K562 (cell line): ENCODE measurements around the gene NEURL4. TPM values are rescaled to one million over a fixed set of nuclear protein-coding genes. Genes with fewer than 3 reads are reported as not detected.
A peak's percentile ranks its signal among the peaks of the same experiment; 100 is the strongest.

Source experiments
- ATAC-seq: fragments of 200-7000 bp; cut with Tn5 transposase; 3 replicates; pipeline ENCODE4 v1.9.1; 2020; ENCODE audit warnings: moderate library complexity
- BruUV-seq: library from RNA; stranded (reverse); fragments of 400-500 nt; replicated peaks from 2 replicates; lab custom pipeline; 2021; lab: Mats Ljungman, UMichigan
- CTCF ChIA-PET: fragments of 300-600 bp; formaldehyde crosslinking; extraction: SDS; loops from one replicate; lab custom pipeline; 2021; ENCODE audit warnings: low intra/inter-chr PET ratio; lab: Yijun Ruan, JAX
- POLR2A ChIA-PET: fragments of 300-600, 350-650 bp; sonication (Branson Sonifier 250); formaldehyde crosslinking; extraction: SDS; loops from one replicate; lab custom pipeline; 2021; ENCODE audit warnings: antibody characterized with exemption, inconsistent platforms; lab: Yijun Ruan, JAX
- DNase-seq, 4 experiments: peaks; one replicate each; pipeline versions ENCODE4 v3.0.0 to v3.0.0-alpha.2; 2011 to 2018; ENCODE audit warnings: low spot score in 3 of 4, mixed read lengths in 3 of 4; ENCODE audit errors: extremely low read depth in 1 of 4
- FAIRE-seq: peaks from 2 replicates; lab custom pipeline; 2011; peaks lifted over from hg19 to GRCh38; lab: Jason Lieb, UNC
- H2AFZ ChIP-seq: 2 replicates; pipeline ENCODE4 v1.6.0; 2011; ENCODE audit warnings: low read depth, low read length, control low read depth, inconsistent platforms
- H3K27ac ChIP-seq: fragments of 200-600 bp; 3 replicates; pipeline ENCODE4 v1.8.0; 2011; ENCODE audit warnings: low read depth, mild to moderate bottlenecking, control low read depth, inconsistent platforms, low read length, moderate library complexity, mixed read lengths; ENCODE audit errors: extremely low read depth
- H3K27me3 ChIP-seq, 2 experiments: fragments of 300-600 bp in 1 of 2; 2 replicates in 1 of 2; 3 replicates in 1 of 2; pipeline versions ENCODE4 v1.6.0 to v1.8.0; 2011; ENCODE audit warnings: inconsistent platforms in 2 of 2, low read length in 2 of 2, mild to moderate bottlenecking in 1 of 2, mixed read lengths in 1 of 2, moderate library complexity in 1 of 2; ENCODE audit not compliant: control insufficient read depth in 2 of 2, insufficient read depth in 2 of 2
- H3K36me3 ChIP-seq: fragments of 300-600 bp; 3 replicates; pipeline ENCODE4 v1.8.0; 2011; ENCODE audit warnings: mild to moderate bottlenecking, low read length, inconsistent platforms; ENCODE audit not compliant: control insufficient read depth, insufficient read depth
- H3K4me1 ChIP-seq, 2 experiments: fragments of 200-600 bp in 1 of 2; replicated peaks in 1 of 2; 2 replicates in 1 of 2; 3 replicates in 1 of 2; pipeline versions ENCODE4 v1.5.1 to v1.8.0; 2011; ENCODE audit warnings: inconsistent platforms in 2 of 2, low read length in 2 of 2, mild to moderate bottlenecking in 1 of 2, mixed read lengths in 1 of 2, moderate library complexity in 1 of 2; ENCODE audit not compliant: control insufficient read depth in 2 of 2, insufficient read depth in 2 of 2
- H3K4me2 ChIP-seq: 2 replicates; pipeline ENCODE4 v1.6.1; 2011; ENCODE audit warnings: low read length, control low read depth, inconsistent platforms, mixed read lengths; ENCODE audit not compliant: insufficient read depth
- H3K4me3 ChIP-seq: fragments of 200-600 bp; sonication (generic), shearing (Covaris generic); 2 replicates; pipeline ENCODE4 v1.5.1; 2016; ENCODE audit warnings: control low read depth, inconsistent platforms
- H3K79me2 ChIP-seq: fragments of 200-600 bp; 3 replicates; pipeline ENCODE4 v1.8.0; 2011; ENCODE audit warnings: low read length, inconsistent platforms; ENCODE audit not compliant: control insufficient read depth, insufficient read depth
- H3K9ac ChIP-seq, 2 experiments: 2 replicates each; pipeline versions ENCODE4 v1.6.0 to v1.6.1; 2011; ENCODE audit warnings: low read depth in 2 of 2, low read length in 2 of 2, control low read depth in 1 of 2, inconsistent platforms in 1 of 2, mild to moderate bottlenecking in 1 of 2, mixed read lengths in 1 of 2; ENCODE audit not compliant: insufficient read depth in 1 of 2
- H3K9me1 ChIP-seq: one replicate; pipeline ENCODE4 v1.6.0; 2011; ENCODE audit warnings: inconsistent platforms, mild to moderate bottlenecking, low read length, moderate library complexity; ENCODE audit not compliant: control insufficient read depth, insufficient read depth
- H3K9me3 ChIP-seq: replicated peaks from 2 replicates; pipeline ENCODE4 v1.5.1; 2011; ENCODE audit warnings: low read depth, low read length, inconsistent platforms; ENCODE audit not compliant: control insufficient read depth, insufficient read depth
- H4K20me1 ChIP-seq: replicated peaks from 2 replicates; pipeline ENCODE4 v1.6.1; 2011; ENCODE audit warnings: low read length, inconsistent platforms, mixed read lengths; ENCODE audit not compliant: control insufficient read depth, insufficient read depth
- C11orf30 ChIP-seq: fragments of 450-650 bp; IDR thresholded peaks from 2 replicates; pipeline ENCODE4 v1.6.1; 2016; ENCODE audit warnings: low read depth, mild to moderate bottlenecking
- CBFA2T3 ChIP-seq: fragments of 450-650 bp; IDR thresholded peaks from 2 replicates; pipeline ENCODE4 v1.6.1; 2017
- CC2D1A ChIP-seq: fragments of 450-650 bp; IDR thresholded peaks from 2 replicates; pipeline ENCODE4 v1.6.1; 2017; ENCODE audit warnings: mild to moderate bottlenecking
- EP300 ChIP-seq: IDR thresholded peaks from 2 replicates; pipeline ENCODE4 v1.6.1; 2012; ENCODE audit warnings: low read length, improper control_type of control experiment
- FOXA3 ChIP-seq, 2 experiments: fragments of 450-650 bp in 1 of 2; sonication (generic) in 1 of 2; formaldehyde crosslinking; IDR thresholded peaks in 1 of 2; conservative IDR thresholded peaks in 1 of 2; 2 replicates each; pipeline versions ENCODE4 v1.4.0 to v1.8.0; 2020 to 2022; ENCODE audit warnings: mild to moderate bottlenecking in 2 of 2, missing genetic modification reagents in 1 of 2
- L3MBTL2 ChIP-seq: fragments of 450-650 bp; IDR thresholded peaks from 2 replicates; pipeline ENCODE4 v1.6.1; 2016; ENCODE audit warnings: mild to moderate bottlenecking, moderate library complexity
- MAFF ChIP-seq: IDR thresholded peaks from 2 replicates; pipeline ENCODE4 v1.6.1; 2012; ENCODE audit warnings: low read length, improper control_type of control experiment
- SMAD1 ChIP-seq: fragments of 150-350 bp; IDR thresholded peaks from 2 replicates; pipeline ENCODE4 v1.6.1; 2014; ENCODE audit warnings: low read length, low read depth; ENCODE audit not compliant: partially characterized antibody
- SMARCC2 ChIP-seq: fragments of 450-650 bp; IDR thresholded peaks from 2 replicates; pipeline ENCODE4 v1.6.1; 2017; ENCODE audit warnings: antibody characterized with exemption, moderate library complexity, mild to moderate bottlenecking, low read depth
- SUPT5H ChIP-seq: fragments of 450-650 bp; IDR thresholded peaks from 2 replicates; pipeline ENCODE4 v1.6.1; 2016
- TAF9B ChIP-seq: fragments of 450-650 bp; IDR thresholded peaks from 2 replicates; pipeline ENCODE4 v1.6.1; 2018; ENCODE audit warnings: mild to moderate bottlenecking; ENCODE audit not compliant: partially characterized antibody
- TOE1 ChIP-seq, 2 experiments: fragments of 450-650 bp in 1 of 2; sonication (generic) in 1 of 2; formaldehyde crosslinking in 1 of 2; IDR thresholded peaks; 2 replicates each; pipeline versions ENCODE4 v1.7.1 to v1.8.0; 2016 to 2022; ENCODE audit warnings: borderline replicate concordance in 2 of 2, mild to moderate bottlenecking in 2 of 2, antibody characterized with exemption in 1 of 2, inconsistent platforms in 1 of 2, low read depth in 1 of 2, missing genetic modification reagents in 1 of 2, moderate library complexity in 1 of 2
- ZBTB8A ChIP-seq: fragments of 450-650 bp; IDR thresholded peaks from 2 replicates; pipeline ENCODE4 v1.6.1; 2018; ENCODE audit warnings: mild to moderate bottlenecking, moderate library complexity; ENCODE audit not compliant: partially characterized antibody
- ZC3H8 ChIP-seq: fragments of 450-650 bp; IDR thresholded peaks from 2 replicates; pipeline ENCODE4 v1.6.1; 2017
- ZFX ChIP-seq: sonication (generic); formaldehyde crosslinking; IDR thresholded peaks from 2 replicates; pipeline ENCODE4 v1.8.0; 2022; ENCODE audit warnings: mild to moderate bottlenecking, missing genetic modification reagents, moderate library complexity
- ZNF232 ChIP-seq: sonication (generic); formaldehyde crosslinking; IDR thresholded peaks from 2 replicates; pipeline ENCODE4 v1.8.0; 2022; ENCODE audit warnings: mild to moderate bottlenecking, missing genetic modification reagents
- WGBS: fragments of 100-300 bp; shearing (Covaris generic); methylation state at CpG from one replicate; pipeline ENCODE4 v1.1.6; 2016; ENCODE audit warnings: low coverage, mixed read lengths; ENCODE audit not compliant: insufficient coverage; ENCODE audit errors: missing lambda C conversion rate; 5-methylcytosine and 5-hydroxymethylcytosine counted together
- in situ Hi-C: fragments of 300-500 bp; cut with MboI; formaldehyde crosslinking; loops from 4 replicates; pipeline ENCODE4 v1.15.0; 2018; ENCODE audit warnings: inconsistent platforms, mixed read lengths
- intact Hi-C: fragments of 100-400 bp; cut with micrococcal nuclease; formaldehyde crosslinking; loops from 2 replicates; pipeline ENCODE4 v1.14.2; 2022
- polyA plus RNA-seq, 8 experiments: library from polyadenylated mRNA; depleted of rRNA in 4 of 8; stranded (reverse) in 5 of 8; unstranded in 3 of 8; fragments of >200 nt; fragmentation: Nextera tagmentation in 2 of 8; fragmentation: Illumina TruSeq in 1 of 8; extraction: Ambion mirVana in 2 of 8; extraction: Trizol in 1 of 8; gene quantifications; 2 replicates each; pipeline versions ENCODE4 v1.2.1 to v1.2.3, GENCODE V29; 2011 to 2014; ENCODE audit warnings: inconsistent platforms in 1 of 8, missing spikeins in 1 of 8
- total RNA-seq, 7 experiments: library from RNA; depleted of rRNA in 6 of 7; stranded (reverse); fragments of >200 nt in 6 of 7; fragmentation: Illumina TruSeq in 2 of 7; extraction: Trizol in 2 of 7; gene quantifications; 2 replicates each; pipeline versions ENCODE4 v1.2.1 to v1.2.3, GENCODE V29; 2011 to 2021; ENCODE audit warnings: low replicate concordance in 1 of 7
- TF ChIP-seq, protein P1 (sequence below): IDR thresholded peaks from 2 replicates; pipeline ENCODE4 v1.6.1; 2011; ENCODE audit warnings: borderline replicate concordance, low read depth, mild to moderate bottlenecking, moderate library complexity, low read length; ENCODE audit not compliant: insufficient read depth, poor library complexity, severe bottlenecking
- TF ChIP-seq, protein P2 (sequence below), 2 experiments: fragments of 450-650 bp; IDR thresholded peaks; 2 replicates each; pipeline ENCODE4 v1.6.1; 2016
- TF ChIP-seq, protein P3 (sequence below): sonication (generic); formaldehyde crosslinking; IDR thresholded peaks from 2 replicates; pipeline ENCODE4 v1.8.0; 2022; ENCODE audit warnings: missing genetic modification reagents, mild to moderate bottlenecking, moderate library complexity, borderline replicate concordance

The NEURL4 gene
- total and polyA plus RNA-seq, 9 of the 15 experiments (the other 6 are each of a cell fraction or from before 2014, with no cell fraction given): 0.08 to 37.4 (median 11.5) TPM

DNA sequence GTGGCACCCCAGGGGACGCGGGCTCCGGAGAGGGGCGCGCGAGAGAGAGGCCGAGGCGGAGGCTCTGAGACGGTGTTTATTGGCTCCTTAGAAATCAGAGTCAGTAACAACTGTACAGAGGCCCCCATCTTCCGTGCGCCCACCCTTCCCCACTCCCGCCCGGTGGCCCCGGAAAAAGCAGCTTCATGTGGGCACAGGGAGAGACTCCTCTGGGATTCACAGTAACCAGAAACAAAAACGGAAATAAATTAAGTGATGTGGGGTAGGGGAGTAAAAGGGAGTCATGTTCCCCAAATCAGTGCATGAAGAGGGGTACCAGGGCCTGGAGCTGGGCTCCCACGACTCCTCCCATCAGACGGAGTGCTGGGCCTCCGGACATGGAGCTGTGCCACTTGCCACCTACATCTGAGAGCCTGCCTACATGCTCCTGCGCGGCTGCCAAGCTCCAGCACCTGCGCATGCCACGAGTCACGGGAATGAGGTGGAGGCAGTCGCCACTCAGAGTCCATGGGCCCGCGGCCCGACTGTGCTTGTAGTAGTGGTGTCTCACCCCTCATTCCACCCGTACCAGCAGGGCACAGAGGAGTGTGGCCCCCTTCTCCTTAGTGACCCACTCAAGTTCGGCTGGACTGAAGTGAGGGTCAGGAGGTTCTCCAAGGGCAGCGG is 13.4 kb downstream of the NEURL4 start:
- whole genome bisulfite sequencing: 61% methylated on average over 12 of the region's 30 CpGs
- Histone ChIP-seq H3K36me3 (peaks cover 71% of the 10 kb centered on the region), H3K27me3 (no peaks in the 10 kb centered on the region), H3K4me1 (peaks cover 6 to 26% of the 10 kb centered on the region in 2 experiments), H3K9ac (peak overlapping the region; percentile 67 to 94), H3K79me2 (peaks cover 21% of the 10 kb centered on the region), H3K4me2 (peak overlapping the region; percentile 86), H4K20me1 (peaks cover 15% of the 10 kb centered on the region), H3K4me3 (peak overlapping the region; percentile 93), H3K9me3 (no peaks in the 10 kb centered on the region), H3K9me1 (peaks cover 3% of the 10 kb centered on the region), H2AFZ (peak overlapping the region; percentile 74; the same call in 1 of the 2 replicates), H3K27ac (peak overlapping the region; percentile 75; the same call in 2 of the 3 replicates)
- intact Hi-C loops: no loop called here
- POLR2A ChIA-PET: interaction anchor here (0.8 kb wide), 1 partner anchor 14 kb away, joined by 9 read pairs; the partner anchor contains the start of gene NEURL4
- DNase-seq (no peak), ATAC-seq (peak; percentile 8), FAIRE-seq (no peak)
- CTCF ChIA-PET: no interaction called here
- in situ Hi-C loops: no loop called here
- no TSS peak for BruUV-seq
- TF ChIP-seq, protein P1, sequence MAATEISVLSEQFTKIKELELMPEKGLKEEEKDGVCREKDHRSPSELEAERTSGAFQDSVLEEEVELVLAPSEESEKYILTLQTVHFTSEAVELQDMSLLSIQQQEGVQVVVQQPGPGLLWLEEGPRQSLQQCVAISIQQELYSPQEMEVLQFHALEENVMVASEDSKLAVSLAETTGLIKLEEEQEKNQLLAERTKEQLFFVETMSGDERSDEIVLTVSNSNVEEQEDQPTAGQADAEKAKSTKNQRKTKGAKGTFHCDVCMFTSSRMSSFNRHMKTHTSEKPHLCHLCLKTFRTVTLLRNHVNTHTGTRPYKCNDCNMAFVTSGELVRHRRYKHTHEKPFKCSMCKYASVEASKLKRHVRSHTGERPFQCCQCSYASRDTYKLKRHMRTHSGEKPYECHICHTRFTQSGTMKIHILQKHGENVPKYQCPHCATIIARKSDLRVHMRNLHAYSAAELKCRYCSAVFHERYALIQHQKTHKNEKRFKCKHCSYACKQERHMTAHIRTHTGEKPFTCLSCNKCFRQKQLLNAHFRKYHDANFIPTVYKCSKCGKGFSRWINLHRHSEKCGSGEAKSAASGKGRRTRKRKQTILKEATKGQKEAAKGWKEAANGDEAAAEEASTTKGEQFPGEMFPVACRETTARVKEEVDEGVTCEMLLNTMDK: no peak
- TF ChIP-seq, protein P2, sequence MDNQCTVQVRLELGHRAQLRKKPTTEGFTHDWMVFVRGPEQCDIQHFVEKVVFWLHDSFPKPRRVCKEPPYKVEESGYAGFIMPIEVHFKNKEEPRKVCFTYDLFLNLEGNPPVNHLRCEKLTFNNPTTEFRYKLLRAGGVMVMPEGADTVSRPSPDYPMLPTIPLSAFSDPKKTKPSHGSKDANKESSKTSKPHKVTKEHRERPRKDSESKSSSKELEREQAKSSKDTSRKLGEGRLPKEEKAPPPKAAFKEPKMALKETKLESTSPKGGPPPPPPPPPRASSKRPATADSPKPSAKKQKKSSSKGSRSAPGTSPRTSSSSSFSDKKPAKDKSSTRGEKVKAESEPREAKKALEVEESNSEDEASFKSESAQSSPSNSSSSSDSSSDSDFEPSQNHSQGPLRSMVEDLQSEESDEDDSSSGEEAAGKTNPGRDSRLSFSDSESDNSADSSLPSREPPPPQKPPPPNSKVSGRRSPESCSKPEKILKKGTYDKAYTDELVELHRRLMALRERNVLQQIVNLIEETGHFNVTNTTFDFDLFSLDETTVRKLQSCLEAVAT (IDR thresholded peaks at IDR 0.05): no peak
- TF ChIP-seq ZBTB8A (no peak), CBFA2T3 (no peak), CC2D1A (no peak), ZFX (CRISPR knock-in tag) (peak; percentile 8; the same call in 1 of the 2 replicates), MAFF (no peak), EP300 (no peak), ZNF232 (CRISPR knock-in tag) (no peak), ZC3H8 (no peak), TOE1 (IDR thresholded peaks at IDR 0.05; ENCODE audit: borderline replicate concordance) (no peak), TOE1 (CRISPR knock-in tag; IDR thresholded peaks at IDR 0.05; ENCODE audit: borderline replicate concordance, low read depth) (no peak), SUPT5H (0 out of 2 replicates have a peak, but pooled peaks have one; percentile 4), TAF9B (no peak), SMARCC2 (no peak), SMAD1 (no peak), L3MBTL2 (0 out of 2 replicates have a peak, but pooled peaks have one; percentile 3), C11orf30 (peak; percentile 2; the same call in 1 of the 2 replicates), FOXA3 (CRISPR knock-in tag; conservative IDR thresholded peaks at IDR 0.05 in 1 of 2, IDR thresholded peaks at IDR 0.05 in 1 of 2) (no peak)
- TF ChIP-seq, protein P3, sequence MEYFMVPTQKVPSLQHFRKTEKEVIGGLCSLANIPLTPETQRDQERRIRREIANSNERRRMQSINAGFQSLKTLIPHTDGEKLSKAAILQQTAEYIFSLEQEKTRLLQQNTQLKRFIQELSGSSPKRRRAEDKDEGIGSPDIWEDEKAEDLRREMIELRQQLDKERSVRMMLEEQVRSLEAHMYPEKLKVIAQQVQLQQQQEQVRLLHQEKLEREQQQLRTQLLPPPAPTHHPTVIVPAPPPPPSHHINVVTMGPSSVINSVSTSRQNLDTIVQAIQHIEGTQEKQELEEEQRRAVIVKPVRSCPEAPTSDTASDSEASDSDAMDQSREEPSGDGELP (CRISPR knock-in tag): no peak; the same call in 1 of the 2 replicates
